Activated CD8-positive, alpha-beta memory T cell treated with anti-CD3 and anti-CD28 coated beads for 24 hours (primary cell): Measurements from ENCODE around the gene FLT1.

Experiments used
- DNase-seq: peaks from one replicate; pipeline ENCODE4 v3.0.0-alpha.2; 2020

Gene FLT1

DNA sequence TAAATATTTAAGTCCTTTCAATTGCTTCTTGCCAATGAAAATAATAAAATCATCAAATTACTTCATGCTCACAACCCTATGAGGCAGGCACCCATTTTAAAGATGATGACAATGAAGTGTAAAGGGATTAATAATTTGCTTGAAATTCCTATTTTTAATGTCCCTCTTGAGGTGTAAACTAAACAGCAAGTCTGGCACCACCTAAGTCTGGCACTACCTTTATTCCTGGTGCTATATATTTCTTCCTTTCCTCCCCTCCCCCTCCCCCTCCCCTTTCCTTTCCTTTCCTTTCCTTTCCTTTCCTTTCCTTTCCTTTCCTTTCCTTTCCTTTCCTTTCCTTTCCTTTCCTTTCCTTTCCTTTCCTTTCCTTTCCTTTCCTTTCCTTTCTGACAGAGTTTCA is 42.2 kb downstream of the FLT1 start:
- no peak for DNase-seq

DNA sequence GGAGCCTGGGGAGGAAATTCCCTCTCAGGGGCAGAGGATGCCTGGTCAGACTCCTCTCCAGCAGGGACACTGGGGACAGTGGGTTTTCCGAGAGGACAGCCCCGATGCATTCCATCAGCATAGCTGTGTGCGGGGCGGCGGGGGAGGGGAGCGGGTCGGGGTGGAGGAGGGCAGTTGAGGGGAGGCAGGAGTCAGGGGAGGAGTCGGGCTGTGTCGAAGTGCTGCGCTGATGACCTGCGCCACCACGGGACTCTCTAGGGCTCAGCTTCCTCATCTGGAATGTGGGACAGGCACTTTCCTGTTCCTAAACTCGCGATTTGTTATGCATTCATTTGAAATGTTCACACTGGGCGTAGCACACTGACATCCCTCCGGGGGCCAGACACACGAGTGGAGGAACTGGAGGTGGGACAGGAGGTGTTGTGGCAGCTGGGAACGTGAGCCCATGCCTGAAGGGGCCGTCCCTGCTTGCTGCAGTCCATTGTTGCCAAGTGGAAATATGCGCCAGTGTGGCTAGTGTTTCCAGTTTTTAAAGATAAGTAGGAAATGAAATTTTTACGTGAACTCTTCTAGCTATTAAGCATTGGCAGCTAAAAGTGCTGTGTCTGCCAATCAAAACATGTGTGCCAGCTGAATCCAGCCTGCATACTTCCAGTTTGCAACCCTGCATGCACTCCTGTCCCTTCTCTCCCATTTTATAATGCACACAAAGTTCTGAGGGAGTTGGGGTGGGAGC is 43.3 kb downstream of the FLT1 start:
- DNase-seq: no peak

DNA sequence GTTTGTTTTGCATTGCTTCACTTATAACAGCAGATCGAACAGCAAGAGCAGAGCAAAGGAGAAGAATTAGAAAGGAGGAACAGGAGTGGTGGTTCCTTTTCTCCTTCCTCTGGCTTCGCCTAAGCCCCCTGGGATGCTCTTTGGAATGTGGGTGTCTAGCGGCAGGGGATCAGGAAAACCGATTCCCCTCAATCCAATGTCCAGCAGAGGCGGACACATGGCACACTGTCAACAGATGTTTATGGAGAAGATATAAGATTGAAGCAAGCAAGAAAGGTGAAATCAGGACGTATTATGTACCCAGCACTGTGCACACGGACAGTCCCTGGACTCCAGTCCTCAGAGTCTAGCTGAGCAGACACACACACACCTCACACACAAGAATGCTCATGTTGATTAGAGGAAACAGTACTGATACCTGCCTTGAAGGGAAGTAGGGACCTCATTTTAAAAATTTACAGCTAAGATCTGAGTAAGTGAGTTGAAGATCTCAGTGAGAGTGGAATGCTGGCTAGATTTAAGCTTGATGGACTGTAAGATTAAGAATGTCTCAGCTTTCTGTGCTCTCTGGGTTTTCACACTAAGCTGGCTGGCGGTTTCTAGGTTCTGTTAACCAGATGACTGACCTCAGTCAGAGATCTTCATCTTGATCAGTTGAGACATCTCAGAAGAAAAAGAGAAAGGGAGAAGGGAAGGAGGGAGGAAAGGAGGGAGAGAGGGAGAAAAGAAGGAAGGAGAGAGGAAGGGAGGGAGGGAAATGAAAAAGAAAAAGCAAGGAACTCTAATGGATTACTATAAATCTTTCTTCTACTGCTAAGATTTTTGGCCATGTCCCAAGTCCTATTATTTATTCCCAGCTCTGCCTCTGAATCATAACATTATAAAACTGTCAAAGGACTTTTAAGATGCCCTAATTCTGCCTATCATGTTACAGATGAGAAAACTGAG is 44.8 kb downstream of the FLT1 start:
- DNase-seq: no peak

DNA sequence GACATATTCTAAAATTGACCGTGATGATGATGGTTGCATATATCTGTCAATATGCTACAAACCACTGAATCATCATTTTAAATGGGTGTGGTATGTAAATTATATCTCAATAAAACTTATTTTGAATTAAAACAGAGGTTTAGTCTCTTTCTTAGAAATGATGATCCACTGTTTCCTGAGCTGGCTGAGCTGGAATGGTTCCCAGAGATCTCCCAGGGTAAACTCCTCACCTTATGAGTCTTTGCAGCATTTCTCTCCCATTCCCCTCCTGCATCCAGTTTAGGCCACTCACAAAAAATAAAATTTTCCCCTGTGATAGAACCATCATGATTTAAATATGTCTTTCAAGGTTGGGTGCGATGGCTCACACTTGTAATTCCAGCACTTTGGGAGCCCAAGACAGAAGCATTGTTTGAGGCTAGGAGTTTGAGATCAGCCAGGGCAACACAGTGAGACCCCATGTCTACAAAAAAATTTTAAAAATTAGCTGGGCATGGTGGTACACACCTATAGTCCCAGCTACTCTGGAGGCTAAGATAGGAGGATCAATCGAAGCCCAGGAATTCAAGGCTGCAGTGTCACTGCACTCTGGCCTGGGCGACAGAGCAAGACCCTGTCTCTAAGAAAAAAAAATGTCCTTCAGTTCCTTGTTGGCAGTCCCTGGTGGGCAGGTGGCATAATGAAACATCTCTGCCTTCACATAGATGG is 46.1 kb downstream of the FLT1 start:
- no peak for DNase-seq

DNA sequence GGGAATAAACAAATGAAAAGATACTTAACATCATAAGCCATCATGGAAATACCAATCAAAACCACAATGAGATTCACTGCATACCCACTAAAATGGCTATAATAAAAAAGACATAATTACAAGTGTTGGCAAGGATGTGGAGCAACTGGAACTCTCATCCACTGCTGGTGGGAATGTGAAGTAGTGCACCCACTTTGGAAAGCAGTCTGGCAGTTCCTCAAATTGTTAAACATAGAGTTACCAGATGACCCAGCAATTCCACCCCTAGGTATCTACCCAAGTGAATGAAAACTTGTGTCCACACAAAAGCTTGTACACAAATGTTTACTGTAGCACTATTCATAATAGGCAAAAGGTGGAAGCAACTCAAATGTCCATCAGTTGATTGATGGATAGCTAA is 46.9 kb downstream of the FLT1 start:
- no peak for DNase-seq

DNA sequence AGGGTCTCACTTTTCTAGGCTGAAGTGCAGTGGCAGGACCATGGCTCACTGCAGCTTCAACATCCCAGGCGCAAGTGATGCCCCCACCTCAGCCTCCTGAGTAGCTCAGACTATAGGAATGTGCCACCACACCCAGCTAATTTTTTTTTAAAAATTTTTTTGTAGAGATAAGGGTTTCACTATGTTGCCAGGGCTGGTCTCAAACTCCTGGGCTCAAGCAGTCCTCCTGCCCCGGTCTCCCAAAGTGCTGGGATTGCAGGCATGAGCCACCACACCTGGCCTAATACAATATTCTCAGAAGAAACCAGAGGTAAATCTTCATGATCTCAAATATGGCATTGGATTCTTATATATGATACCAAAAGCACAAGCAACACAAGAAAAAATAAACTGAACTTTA is 47.7 kb downstream of the FLT1 start:
- no peak for DNase-seq

DNA sequence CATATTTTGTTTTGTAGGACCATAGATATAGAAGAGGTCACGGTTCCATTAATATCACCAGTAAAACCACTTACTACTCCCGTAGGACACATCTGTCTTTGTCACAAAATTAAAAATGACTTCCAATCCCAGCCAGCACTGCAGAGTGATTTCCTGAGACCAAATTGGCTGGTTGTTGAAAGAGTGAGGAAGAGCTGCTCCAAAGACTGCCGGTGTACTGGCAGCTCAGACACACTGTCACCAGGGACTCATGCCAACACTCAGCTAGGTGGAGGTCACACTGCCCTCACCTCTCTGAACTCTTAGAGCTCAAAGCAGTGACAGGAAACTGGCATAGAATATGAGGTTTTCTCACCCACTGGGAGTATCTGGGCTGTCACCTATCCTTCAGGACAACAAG is 52.1 kb downstream of the FLT1 start:
- no peak for DNase-seq

DNA sequence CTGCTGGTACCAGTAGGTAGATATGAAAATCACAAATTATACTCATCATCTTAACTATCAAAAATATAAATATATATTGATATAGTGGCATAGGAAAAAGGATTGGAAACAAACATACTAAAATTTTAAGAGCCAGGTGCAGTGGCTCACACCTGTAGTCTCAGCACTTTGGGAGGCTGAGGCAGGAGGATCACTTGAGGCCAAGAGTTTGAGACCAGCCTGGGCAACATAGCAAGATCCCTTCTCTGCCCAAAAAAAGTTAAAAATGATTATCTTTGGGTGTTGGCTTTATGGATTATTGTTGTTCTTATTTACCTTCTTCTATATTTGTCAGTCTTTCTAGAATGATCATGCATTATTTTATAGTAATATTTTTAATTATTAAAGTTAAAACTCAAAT is 53.4 kb downstream of the FLT1 start:
- no peak for DNase-seq

DNA sequence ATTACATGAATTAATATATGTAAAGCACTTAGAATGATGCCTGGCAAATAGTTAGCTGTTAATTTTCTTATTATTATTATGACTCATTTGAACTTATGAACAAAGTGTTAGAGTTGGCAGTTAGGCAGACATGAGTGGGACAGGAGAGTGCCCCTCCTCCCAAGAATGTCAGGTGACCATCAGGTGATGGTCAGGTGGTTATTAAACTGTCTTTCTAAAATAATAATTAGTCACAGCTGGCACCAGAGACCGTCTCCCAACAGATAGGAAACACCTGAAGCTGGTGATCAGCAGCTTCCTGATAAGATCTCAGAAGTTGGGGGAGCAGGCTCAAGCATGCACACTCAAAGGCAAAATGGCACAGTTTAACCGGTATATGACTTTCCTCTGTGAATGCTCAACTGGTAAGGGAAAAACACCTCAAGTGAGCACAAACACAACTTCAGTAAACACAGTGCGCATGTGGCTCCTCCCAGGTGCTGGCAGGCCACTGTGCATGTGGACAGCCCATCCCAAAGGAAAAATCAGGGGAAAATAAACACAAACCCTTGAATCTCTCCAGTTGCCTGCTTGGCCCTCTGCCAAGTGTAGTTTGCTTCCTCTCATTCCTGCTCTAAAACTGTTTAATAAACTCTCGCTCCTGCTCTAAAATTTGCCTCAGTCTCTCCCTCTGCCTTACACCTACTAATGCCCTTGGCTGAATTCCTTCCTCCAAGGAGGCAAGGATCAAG is 54.0 kb downstream of the FLT1 start:
- no peak for DNase-seq

DNA sequence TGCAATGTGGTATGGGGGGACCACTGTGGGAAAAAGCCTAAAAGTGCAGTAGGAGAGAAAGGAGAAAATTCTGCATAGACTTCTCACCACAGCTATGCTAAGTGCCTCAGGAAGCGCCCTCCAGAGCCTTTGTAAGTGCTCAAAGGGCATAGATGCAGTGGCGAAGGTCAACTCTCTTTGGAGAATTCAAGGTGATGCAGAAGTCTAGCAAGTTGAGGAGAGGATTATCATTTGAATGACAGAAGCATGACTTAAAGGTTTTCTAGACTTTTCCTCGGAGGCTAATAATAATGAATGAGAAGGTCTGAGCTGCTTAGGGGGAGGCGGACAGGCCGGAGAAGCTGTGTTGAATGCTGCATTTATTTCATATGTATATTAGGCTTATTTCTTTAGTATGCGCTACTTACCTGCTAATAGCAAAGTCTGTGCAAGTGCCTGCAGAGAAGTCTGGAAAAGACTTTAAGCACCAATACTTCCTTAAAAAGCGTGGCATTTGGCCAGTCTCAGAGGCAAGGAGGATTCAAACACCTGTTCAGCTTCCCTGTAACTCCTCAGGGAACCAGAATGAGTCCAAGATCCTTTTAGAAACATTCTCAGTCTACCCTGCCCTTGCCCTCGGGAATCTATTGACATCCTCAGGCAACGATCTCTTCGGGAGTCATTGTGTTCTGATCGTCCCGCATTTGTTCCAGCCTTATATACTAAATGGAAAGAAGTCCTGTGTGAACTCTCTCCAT is 56.2 kb downstream of the FLT1 start:
- DNase-seq: no peak

DNA sequence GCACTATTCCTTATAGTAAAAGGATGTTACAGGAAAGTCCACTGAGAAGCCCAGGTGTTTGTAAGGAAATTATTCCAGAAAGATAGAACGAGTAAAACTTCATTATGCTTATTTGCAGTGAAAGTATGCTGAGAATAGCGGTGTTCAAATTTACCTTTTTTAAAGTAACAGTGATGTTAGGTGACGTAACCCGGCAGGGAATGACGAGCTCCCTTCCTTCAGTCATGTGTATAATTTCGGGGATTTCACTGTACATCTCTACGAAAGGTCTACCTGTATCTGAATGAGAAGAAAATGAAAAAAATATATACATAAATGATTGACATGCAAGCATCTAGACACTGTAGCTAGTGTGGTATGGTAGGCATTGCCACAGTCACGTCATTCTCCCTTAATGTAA is 56.9 kb downstream of the FLT1 start:
- no peak for DNase-seq

DNA sequence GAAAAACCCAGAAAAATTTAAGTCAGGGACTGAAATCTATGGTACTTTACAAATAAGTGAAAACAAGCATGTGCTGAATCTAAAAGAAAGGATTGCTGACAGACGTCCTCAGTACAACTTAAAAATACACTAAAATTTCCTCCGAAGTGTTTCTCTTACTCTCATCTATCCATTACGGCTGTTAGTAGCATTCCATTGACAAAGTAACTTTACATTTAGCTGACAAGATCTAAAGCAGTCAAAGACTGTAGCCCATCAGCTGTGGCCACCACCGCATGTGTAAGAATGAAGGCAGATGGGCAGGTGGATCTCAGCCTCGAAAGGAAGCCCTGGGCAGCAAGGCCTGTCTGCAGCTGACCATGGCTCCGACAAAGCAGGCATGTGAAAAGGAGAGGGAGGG is 59.0 kb downstream of the FLT1 start:
- DNase-seq: no peak

DNA sequence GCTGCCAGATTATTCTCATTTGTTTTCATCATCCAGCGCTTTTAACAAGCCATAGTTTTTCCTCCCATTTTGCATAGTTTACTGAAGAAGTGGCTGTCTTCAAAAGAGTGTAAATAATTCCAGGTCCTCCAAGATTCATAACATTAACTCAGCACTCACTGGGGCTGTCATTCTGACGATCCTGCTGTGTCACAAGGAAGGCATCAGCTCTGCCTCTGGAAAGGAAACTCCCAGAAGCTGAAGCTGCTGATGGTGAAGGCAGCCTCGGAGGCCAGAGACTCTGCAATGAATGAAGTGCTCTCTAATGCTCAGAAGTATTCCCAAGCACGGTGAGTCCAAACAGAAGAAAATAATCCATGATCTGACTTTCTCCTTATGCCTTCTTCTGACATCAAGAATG is 60.0 kb downstream of the FLT1 start:
- no peak for DNase-seq

DNA sequence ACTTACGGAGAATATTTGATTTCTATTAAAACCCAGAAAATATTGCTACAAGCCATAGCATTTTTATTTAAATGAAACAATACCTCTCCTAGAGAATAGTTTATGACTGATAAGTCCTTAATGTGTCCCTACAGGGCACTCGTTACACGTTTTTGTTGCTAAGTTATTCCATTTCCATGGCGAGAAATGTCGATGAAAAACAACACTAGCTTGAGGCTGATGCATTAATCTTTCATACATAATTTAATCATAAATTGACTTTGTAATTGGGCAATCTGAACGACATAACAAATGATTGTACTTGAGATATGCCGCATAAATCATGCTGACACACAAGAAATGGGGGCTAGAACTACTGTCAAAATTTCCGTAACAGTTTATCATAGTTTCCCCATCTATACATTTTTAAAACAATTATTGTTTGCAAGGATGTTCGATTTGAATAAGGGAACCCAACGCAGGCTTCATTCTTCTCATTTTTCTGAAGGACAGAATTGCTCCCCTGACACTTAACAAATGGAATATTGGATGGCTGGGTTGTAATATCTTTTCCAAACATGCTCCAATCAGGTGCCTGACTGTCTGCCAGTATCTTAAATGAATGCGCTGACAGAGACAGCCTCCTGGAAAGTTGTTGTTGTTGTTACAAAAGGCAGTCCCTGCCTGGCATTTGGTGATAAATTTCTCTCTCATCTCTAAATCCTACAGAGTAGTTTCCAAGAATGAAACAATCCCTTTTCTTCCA is 61.9 kb downstream of the FLT1 start:
- no peak for DNase-seq

DNA sequence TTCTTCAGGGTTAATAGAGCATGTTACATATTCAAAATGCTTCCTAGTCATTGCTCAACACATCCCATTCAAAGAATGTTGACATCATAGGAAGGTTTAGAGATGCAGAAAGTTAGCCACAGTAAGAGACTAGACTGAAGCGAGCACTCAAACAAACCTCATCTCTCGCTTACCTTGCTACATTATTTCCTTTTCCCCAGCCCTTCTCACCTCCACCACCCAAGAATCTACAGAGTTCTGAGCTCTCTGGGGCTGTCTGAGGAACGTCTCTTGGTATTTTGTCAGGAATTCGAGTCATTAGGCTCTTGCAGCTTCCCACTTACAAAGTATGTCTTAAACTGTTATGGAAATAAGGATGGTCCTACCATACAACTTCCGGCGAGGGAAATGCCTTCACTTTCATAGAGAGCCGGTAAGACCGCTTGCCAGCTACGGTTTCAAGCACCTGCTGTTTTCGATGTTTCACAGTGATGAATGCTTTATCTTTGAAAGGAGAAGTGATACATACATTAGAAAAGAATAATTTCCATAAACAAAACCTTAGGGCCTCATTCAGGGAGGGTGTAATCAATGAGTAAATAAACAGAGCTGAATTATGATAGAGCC is 65.1 kb downstream of the FLT1 start:
- no peak for DNase-seq

DNA sequence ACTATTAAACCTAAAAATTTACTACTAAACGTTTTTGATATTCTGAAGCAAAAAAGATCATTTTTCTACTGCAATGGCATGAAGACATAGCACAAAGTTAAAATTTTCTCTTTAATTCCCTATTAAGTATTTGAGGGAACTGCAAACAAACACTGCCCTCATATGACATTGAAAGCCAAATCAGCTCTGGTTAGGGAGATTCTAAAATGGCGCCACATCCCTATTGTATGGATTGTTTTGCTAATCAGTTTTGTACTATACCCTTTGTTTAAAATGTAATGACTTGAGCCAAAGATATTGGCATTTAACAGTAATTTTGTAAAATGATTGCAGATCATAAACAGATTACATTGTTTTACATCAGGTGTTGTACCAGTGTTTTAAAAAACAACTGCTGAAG is 65.8 kb downstream of the FLT1 start:
- no peak for DNase-seq

DNA sequence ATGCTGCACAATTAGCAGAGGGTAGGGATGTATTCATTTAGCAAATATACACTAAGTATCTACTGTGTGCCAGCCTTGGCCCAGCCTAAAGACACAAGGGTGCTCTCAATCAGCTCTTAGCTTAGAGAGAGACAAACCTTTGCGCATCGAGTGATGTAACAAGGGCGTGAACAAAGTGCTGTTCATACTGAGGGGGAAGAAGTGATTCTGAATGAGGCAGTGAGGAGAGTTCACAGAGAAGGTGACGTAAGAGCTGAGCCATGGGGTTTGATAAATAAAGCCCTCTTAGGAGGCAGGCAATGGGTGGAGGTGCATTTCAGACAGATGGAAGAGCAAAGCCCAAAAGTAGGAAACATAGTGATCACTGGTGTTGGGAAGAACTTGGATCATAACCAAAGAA is 68.5 kb downstream of the FLT1 start:
- DNase-seq: no peak

DNA sequence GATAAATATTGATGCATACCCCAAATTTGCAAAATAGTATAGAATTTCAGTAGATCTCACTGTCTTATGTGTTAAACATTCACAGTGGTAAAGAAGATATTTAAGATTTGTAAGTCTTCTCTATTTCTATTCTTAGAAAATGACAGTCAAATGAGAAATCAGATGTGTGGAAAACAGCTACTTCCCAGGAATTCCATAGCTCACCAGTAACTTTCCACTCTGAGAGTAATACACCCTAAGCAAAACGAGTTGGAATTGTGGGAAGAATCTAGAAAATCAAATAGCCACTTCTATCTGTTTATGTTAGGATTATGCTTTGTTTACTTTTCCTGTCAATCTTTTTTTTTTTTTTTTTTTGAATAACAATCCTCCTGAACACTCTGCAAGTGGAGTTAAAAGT is 69.1 kb downstream of the FLT1 start:
- DNase-seq: no peak

DNA sequence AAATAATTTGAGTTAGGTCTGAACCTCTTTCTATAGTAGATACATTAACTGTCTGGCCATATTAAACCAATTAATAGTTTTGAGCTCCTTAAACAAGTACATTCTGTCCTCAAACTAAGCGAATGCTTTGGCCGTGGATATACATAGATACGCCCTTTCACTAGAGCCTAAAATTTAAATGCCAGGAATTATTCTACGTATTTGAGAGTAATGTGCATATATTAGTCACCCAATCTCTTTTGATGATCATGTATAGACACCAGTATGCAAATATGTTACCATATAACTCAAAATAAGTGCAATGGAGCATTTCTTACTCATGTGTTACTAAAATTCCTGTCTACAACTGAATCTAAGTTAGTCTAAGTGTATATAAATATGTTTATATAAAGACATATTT is 70.4 kb downstream of the FLT1 start:
- DNase-seq: no peak

DNA sequence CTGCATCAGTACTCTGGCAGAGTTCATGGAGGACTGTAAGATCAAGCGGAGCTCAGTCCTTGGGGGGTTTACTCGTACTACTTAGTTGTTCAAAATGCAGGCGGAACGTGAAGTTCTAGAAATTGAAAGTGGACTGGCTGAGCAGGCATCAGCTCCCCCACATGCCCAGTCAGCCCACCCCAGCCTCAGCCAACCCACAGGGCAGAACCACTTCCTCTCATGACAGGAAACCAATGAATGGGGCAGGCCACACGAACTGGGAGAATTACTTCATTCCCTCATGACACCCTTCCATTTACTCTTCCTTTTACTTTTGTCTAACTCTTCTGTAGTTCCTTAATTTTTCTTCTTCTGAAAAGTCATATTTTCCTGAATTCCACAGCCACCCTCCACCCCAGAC is 71.9 kb downstream of the FLT1 start:
- no peak for DNase-seq
